Spinal cord (tissue), 10 donors: ENCODE data around the gene NOC3L. TPM values are rescaled to one million over a fixed set of nuclear protein-coding genes. Genes with fewer than 3 reads are reported as not detected.

Experiments used
- DNase-seq, 6 donors: peaks; one replicate each; pipeline versions ENCODE4 v3.0.0 to v3.0.0-alpha.2; 2013 to 2015; ENCODE audit warnings: low spot score in 6 of 6, low read depth in 4 of 6
- H3K27ac ChIP-seq: one replicate; pipeline ENCODE4 v1.5.1; 2013; ENCODE audit warnings: low read depth, low read length, control low read depth
- H3K27me3 ChIP-seq: one replicate; pipeline ENCODE4 v1.6.1; 2013; ENCODE audit warnings: low read length; ENCODE audit not compliant: control insufficient read depth, insufficient read depth
- H3K36me3 ChIP-seq: one replicate; pipeline ENCODE4 v1.6.1; 2013; ENCODE audit warnings: low read length; ENCODE audit not compliant: control insufficient read depth, insufficient read depth
- H3K4me1 ChIP-seq: one replicate; pipeline ENCODE4 v1.6.1; 2013; ENCODE audit warnings: low read length; ENCODE audit not compliant: control insufficient read depth, insufficient read depth
- H3K4me3 ChIP-seq: one replicate; pipeline ENCODE4 v1.5.1; 2013; ENCODE audit warnings: low read depth, low read length, control low read depth
- H3K9me3 ChIP-seq: one replicate; pipeline ENCODE4 v1.6.1; 2013; ENCODE audit warnings: low read length; ENCODE audit not compliant: control insufficient read depth, insufficient read depth
- WGBS: methylation state at CpG from one replicate; pipeline ENCODE4 v1.1.5; 2013; ENCODE audit warnings: missing lambda C conversion rate; ENCODE audit not compliant: insufficient coverage; 5-methylcytosine and 5-hydroxymethylcytosine counted together
- polyA plus RNA-seq, 2 donors: library from polyadenylated mRNA; unstranded; fragments of 120-200 nt; gene quantifications; one replicate each; pipeline ENCODE4 v1.2.1, GENCODE V29; 2013; ENCODE audit not compliant: insufficient read length in 2 of 2
- total RNA-seq, 2 donors: library from RNA; depleted of rRNA in 1 of 2; stranded (reverse); fragments of 120-200 nt in 1 of 2; fragments of >200 nt in 1 of 2; gene quantifications; one replicate each; pipeline versions ENCODE4 v1.2.3 to v1.2.4, GENCODE V29; 2013 to 2014
- donor health status: healthy.

NOC3L gene
- total and polyA plus RNA-seq, 4 donors = 11.9 to 29.4 (median 17.5) TPM

GRCh38 chr10:94292434-94293090 lies 70.2 kb downstream of the NOC3L start:
- peak overlapping the region; percentile 45 for H3K27ac ChIP-seq

GRCh38 chr10:94288361-94289101 lies 74.2 kb downstream of the NOC3L start:
- 42% methylated on average over 2 of the region's 2 CpGs for WGBS
- Histone ChIP-seq H3K4me1 (no peaks in the 10 kb centered on the region), H3K27ac (no peak overlapping the region), H3K27me3 (no peaks in the 10 kb centered on the region), H3K36me3 (peaks cover 3% of the 10 kb centered on the region), H3K4me3 (no peak overlapping the region), H3K9me3 (no peaks in the 10 kb centered on the region)
- peak in 1 of 6 donors; percentile 22 for DNase-seq

More at GRCh38 chr10:94292434-94293090, 70.2 kb downstream of the NOC3L start:
- H3K27me3 ChIP-seq = no peaks in the 10 kb centered on the region
- WGBS = 83% methylated on average over 1 of the region's 2 CpGs
- H3K4me3 ChIP-seq = no peak overlapping the region
- no peaks in the 10 kb centered on the region for H3K4me1 ChIP-seq
- H3K9me3 ChIP-seq = no peaks in the 10 kb centered on the region
- DNase-seq = peak in 3 of 6 donors; percentile 19 to 73 (median 54)
- H3K36me3 ChIP-seq = peaks cover 2% of the 10 kb centered on the region

GRCh38 chr10:94287336-94287735 lies 75.4 kb downstream of the NOC3L start:
- H3K36me3 ChIP-seq = peaks cover 3% of the 10 kb centered on the region
- no CpG with 5 or more reads among the region's 3 CpGs for WGBS
- no peak for DNase-seq
- no peaks in the 10 kb centered on the region for H3K9me3 ChIP-seq
- no peaks in the 10 kb centered on the region for H3K27me3 ChIP-seq
- H3K4me3 ChIP-seq = no peak overlapping the region
- H3K27ac ChIP-seq = no peak overlapping the region
- H3K4me1 ChIP-seq = no peaks in the 10 kb centered on the region

DNA sequence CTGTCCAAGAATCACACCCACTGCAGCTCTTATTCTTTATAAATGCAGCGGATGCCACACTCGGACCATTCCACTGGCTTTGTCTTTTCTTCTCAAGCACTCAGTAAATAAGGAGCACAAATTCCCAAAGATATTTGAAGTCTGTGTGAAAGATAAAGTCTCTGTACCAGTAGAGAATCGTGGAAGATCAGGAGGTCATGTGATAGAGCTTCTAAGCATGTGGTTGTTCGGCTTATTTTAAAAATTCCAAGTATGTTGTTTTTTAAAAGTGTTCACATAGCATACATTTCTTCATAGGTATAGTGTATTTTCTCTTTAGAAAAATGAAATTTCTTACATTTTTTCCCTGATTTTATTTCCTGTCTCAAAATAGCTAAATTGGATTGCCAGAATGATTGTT lies 75.8 kb downstream of the NOC3L start:
- H3K27me3 ChIP-seq = no peaks in the 10 kb centered on the region
- no CpG with 5 or more reads among the region's 4 CpGs for WGBS
- no peaks in the 10 kb centered on the region for H3K9me3 ChIP-seq
- no peak for DNase-seq
- H3K4me1 ChIP-seq = no peaks in the 10 kb centered on the region
- H3K36me3 ChIP-seq = peaks cover 3% of the 10 kb centered on the region
- no peak overlapping the region for H3K4me3 ChIP-seq
- no peak overlapping the region for H3K27ac ChIP-seq

DNA sequence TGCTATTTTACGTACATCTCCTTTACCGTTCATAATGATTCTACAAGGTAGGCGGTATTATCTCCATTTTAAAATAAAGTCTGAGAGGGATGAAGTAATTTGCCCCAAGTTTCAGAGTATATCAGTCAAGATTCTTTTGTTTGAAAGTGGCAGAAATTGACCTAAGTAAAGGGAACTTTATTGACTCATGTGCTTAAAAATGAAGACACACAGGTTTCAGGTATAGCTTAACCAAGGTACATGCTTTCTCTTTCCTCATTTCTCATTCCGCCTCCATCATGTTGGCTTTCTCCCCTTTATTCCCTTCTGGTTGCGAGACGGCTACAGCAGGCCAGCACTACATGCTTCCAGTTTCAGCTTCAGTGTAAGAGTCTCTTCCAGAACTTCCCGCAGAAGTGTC lies 77.5 kb downstream of the NOC3L start:
- Histone ChIP-seq H3K27ac (no peak overlapping the region), H3K9me3 (no peaks in the 10 kb centered on the region), H3K36me3 (peaks cover 3% of the 10 kb centered on the region), H3K4me3 (no peak overlapping the region), H3K4me1 (no peaks in the 10 kb centered on the region), H3K27me3 (no peaks in the 10 kb centered on the region)
- no peak for DNase-seq
- WGBS = 97% methylated on average over 4 of the region's 7 CpGs

Other genes starting within 250 kb of the NOC3L start
- 10 to 100 TPM; 22.5 to 65.6 TPM for gene TBC1D12, start 39.6 kb upstream of the NOC3L start, total RNA-seq
- gene TBC1D12, start 39.6 kb upstream of the NOC3L start, polyA plus RNA-seq = 10 to 100 TPM; 35.5 to 39.8 TPM
- gene HELLS, start 182.8 kb upstream of the NOC3L start, total RNA-seq = 10 to 100 TPM; 27.3 to 34.7 TPM
- gene HELLS, start 182.8 kb upstream of the NOC3L start, polyA plus RNA-seq = 10 to 100 TPM; 13.1 to 17.5 TPM